Subcutaneous abdominal adipose tissue (tissue), 5 donors: Measurements from ENCODE around the gene TBC1D5.

Experiments
- H3K27ac ChIP-seq: one replicate; pipeline ENCODE4 v1.7.0; 2013; ENCODE audit warnings: low read depth, mild to moderate bottlenecking, inconsistent platforms, low read length, moderate library complexity
- H3K27me3 ChIP-seq, 5 donors: one replicate each; pipeline ENCODE4 v1.7.0; 2013; ENCODE audit warnings: low read length in 5 of 5, inconsistent platforms in 1 of 5; ENCODE audit not compliant: control insufficient read depth in 5 of 5, insufficient read depth in 4 of 5
- H3K36me3 ChIP-seq, 5 donors: one replicate each; pipeline ENCODE4 v1.7.0; 2013; ENCODE audit warnings: low read length in 5 of 5; ENCODE audit not compliant: control insufficient read depth in 5 of 5, insufficient read depth in 5 of 5
- H3K4me1 ChIP-seq, 5 donors: one replicate each; pipeline ENCODE4 v1.7.0; 2013; ENCODE audit warnings: low read length in 5 of 5, mild to moderate bottlenecking in 3 of 5, moderate library complexity in 1 of 5; ENCODE audit not compliant: control insufficient read depth in 5 of 5, insufficient read depth in 5 of 5
- H3K4me3 ChIP-seq, 5 donors: one replicate each; pipeline ENCODE4 v1.7.0; 2013; ENCODE audit warnings: low read length in 5 of 5, low read depth in 1 of 5
- H3K9ac ChIP-seq, 5 donors: one replicate each; pipeline ENCODE4 v1.7.0; 2013; ENCODE audit warnings: low read length in 5 of 5, mild to moderate bottlenecking in 4 of 5, moderate library complexity in 3 of 5
- H3K9me3 ChIP-seq, 5 donors: one replicate each; pipeline ENCODE4 v1.7.0; 2013; ENCODE audit warnings: low read length in 5 of 5; ENCODE audit not compliant: control insufficient read depth in 5 of 5
- donor health status: healthy.
- donor health status: healthy.
- donor health status: healthy.
- donor health status: healthy.
- donor health status: healthy.

The TBC1D5 gene

DNA sequence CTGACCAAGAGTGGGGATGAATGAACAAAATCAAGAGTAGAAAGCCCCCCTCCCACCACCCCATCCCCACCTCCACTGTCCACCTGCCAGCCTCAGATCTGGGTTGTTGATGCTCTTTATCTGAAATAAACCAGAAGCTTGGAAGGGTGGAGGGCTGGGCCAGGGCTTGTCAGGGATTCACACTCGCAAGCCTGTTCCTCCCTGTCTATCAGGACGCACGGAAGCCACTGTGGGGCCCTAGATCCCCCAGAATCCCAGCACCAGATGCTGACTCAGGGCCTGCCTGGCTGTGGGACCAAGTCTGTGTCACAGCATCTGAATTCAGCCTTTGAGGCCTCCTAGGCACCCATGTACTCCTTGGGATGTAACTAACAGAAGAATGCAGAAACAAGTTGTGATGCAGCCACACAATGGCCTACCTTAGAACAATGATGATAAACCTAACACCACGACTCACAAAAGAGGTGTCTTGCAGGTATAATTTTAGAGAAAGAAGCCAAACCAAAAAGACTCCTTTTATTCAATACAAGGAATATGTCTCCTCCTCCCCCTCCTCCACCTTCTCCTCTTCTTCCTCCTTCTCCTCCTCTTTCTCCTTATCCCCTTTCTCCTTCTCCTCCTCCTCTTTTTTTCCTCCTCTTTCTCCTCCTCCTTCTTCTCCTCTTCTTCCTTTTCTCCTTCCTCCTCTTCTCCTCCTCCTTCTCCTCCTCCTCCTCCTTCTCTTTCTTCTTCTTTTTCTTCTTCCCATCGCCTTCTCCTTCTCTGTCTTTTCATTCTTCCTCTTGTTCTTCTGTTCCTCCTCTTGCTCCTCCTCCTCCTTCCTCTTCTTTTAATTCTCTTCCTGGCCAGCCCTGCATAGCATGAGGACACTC is 623.0 kb downstream of the TBC1D5 start:
- Histone ChIP-seq H3K9ac (no peak overlapping the region), H3K4me3 (no peak overlapping the region), H3K27me3 (no peaks in the 10 kb centered on the region), H3K4me1 (no peaks in the 10 kb centered on the region), H3K36me3 (no peaks in the 10 kb centered on the region), H3K9me3 (peaks cover 0 to 12% (median 7%) of the 10 kb centered on the region in 5 donors), H3K27ac (no peak overlapping the region)

DNA sequence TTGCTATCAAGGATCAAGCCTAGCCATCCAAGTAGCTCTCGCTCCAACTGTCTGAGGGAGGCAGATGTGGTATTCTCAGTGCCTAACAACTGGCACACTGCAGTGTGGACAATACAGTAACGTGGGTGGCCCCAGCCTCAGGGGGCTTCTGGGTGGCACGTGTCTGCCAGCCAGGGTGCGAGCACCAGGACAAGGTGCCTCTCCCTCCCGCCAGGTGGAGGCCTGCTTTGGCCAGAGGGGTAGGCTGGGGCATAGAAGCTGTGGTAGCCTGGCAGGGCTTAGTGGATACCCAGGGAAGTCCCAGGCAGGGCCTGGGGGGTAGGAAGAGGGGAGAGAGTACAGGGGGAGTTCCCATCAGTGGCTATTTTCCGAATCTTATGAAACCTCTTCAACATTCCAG is 623.7 kb downstream of the TBC1D5 start:
- H3K4me3 ChIP-seq, result no peak overlapping the region
- no peaks in the 10 kb centered on the region for H3K4me1 ChIP-seq
- H3K27ac ChIP-seq, result no peak overlapping the region

DNA sequence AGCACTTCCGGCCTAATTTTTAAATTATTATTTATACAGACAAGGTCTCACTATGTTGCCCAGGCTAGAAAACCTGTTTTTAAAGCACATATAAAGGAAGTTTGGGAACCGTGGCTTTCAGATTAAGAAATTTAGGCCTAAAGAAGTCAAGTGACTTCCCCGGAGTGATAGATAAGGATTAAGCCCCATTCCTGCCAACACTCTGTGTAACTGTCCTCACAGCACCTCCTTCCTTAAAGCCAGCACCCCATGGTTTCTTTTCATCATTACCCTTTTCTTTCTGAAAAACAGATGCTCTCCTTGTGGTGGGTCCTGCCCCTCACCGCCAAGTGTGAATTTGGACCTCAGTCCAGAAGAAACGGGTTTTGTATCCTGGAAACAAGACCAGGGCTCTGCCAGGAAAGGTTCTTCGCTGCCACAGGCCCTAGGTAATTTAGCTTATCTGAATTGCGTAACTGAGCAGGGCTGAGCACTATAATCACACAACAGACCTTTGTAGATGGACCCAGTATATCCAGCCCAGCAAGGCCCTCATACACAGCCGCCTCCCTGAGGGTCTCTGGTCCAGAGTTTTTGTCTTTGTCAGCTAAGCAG is 626.3 kb downstream of the TBC1D5 start:
- Histone ChIP-seq H3K9me3 (peaks cover 0 to 7% (median 4%) of the 10 kb centered on the region in 5 donors), H3K9ac (no peak overlapping the region), H3K4me3 (no peak overlapping the region), H3K27me3 (no peaks in the 10 kb centered on the region), H3K27ac (no peak overlapping the region), H3K36me3 (no peaks in the 10 kb centered on the region), H3K4me1 (no peaks in the 10 kb centered on the region)

More for the DNA sequence above, 623.7 kb downstream of the TBC1D5 start:
- Histone ChIP-seq H3K9me3 (peaks cover 0 to 12% (median 7%) of the 10 kb centered on the region in 5 donors), H3K27me3 (no peaks in the 10 kb centered on the region), H3K9ac (no peak overlapping the region), H3K36me3 (no peaks in the 10 kb centered on the region)

DNA sequence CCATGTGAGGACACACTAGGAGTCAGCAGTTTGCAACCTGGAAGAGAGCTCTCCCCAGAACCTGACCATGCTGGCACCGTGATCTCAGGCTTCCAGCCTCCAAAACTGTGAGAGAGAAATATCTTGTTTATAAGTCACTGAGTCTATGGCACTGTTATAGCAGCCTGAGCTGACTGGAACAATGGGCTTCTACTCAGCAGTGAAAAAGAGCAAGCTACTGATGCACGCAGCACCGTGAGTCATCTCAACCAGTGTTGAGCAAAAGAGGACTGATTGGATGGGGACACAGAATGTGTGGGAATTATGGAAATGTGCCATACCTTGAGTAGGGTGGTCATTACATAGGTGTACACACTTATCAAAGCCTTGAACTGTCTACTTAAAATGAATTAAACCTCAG is 627.2 kb downstream of the TBC1D5 start:
- no peaks in the 10 kb centered on the region for H3K27me3 ChIP-seq
- H3K27ac ChIP-seq, result no peak overlapping the region
- H3K36me3 ChIP-seq, result no peaks in the 10 kb centered on the region
- no peaks in the 10 kb centered on the region for H3K4me1 ChIP-seq
- peaks cover 0 to 7% (median 4%) of the 10 kb centered on the region in 5 donors for H3K9me3 ChIP-seq
- no peak overlapping the region for H3K9ac ChIP-seq
- H3K4me3 ChIP-seq, result no peak overlapping the region

DNA sequence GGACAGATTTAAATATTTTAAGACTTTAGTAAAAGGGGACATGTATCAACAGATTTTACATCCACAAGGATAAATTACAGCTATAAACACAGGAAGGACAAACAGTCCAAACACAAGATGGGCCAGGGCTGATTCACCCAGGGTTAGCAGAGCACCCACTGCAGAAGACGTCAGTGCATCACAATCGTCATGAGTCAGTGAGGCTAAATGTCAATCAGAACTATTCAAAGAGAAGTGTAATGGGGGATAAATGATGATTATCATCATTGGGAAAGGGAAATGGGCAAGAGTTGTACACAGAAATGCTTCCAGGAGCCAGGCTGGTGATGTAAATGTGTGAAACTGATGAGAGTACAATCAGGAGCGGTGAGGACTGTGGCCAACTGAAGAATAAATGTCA is 630.8 kb downstream of the TBC1D5 start:
- H3K36me3 ChIP-seq, result no peaks in the 10 kb centered on the region
- H3K4me3 ChIP-seq, result no peak overlapping the region
- H3K9me3 ChIP-seq, result peaks cover 0 to 7% (median 4%) of the 10 kb centered on the region in 5 donors
- no peaks in the 10 kb centered on the region for H3K27me3 ChIP-seq
- no peak overlapping the region for H3K9ac ChIP-seq
- no peak overlapping the region for H3K27ac ChIP-seq
- H3K4me1 ChIP-seq, result no peaks in the 10 kb centered on the region

DNA sequence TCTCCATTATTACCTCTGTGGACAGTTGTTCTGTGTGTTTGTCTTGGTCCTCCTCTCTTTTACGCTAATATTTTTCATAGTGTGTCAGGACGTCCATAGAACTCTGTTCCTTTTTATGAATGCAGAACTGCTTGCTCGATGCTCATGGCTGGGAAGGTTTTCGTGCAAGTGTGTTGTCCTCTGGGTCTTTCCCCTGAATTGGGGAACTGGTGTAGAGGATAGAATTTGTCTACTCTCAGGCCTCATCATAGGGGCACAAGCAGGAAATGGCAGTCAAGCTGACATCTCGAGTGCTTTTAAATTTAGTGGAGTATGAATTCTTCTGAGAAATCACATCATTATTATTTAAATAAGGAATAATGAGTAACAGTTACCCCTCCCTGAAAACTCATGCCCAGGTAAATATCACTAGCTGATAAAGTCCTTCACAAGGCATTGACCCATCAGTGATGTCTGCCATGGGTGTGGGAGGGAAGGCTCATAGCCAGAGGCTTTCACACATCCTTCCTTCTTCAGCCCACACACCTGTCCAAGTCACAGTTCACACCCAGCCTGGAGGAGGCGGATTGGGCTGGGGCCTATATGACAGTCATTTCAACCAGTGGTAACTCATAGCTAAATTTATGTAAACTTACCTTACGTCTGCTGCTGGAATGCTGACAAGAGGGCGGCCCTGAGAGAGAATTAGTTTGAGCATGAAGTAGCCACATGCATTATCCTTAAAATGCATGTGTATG is 631.6 kb downstream of the TBC1D5 start:
- Histone ChIP-seq H3K9me3 (peaks cover 0 to 7% (median 4%) of the 10 kb centered on the region in 5 donors), H3K27ac (no peak overlapping the region), H3K27me3 (no peaks in the 10 kb centered on the region), H3K9ac (no peak overlapping the region), H3K36me3 (no peaks in the 10 kb centered on the region), H3K4me1 (no peaks in the 10 kb centered on the region), H3K4me3 (no peak overlapping the region)
